A549 (cell line): Measurements from ENCODE around the gene RAD9A. TPM values are rescaled to one million over a fixed set of nuclear protein-coding genes. Genes with fewer than 3 reads are reported as not detected.

Experiments used
- ATOH8 ChIP-seq: fragments of 250-450 bp; sonication (Bioruptor Pico); IDR thresholded peaks from 2 replicates; pipeline ENCODE4 v1.5.0; 2020; ENCODE audit warnings: low read depth, mild to moderate bottlenecking, moderate library complexity
- BCL3 ChIP-seq: fragments of >200 bp; sonication (Bioruptor Twin); formaldehyde crosslinking; IDR thresholded peaks from 3 replicates; pipeline ENCODE4 v1.6.1; 2016
- CBX2 ChIP-seq: fragments of 200-600 bp; sonication (generic); IDR thresholded peaks from 2 replicates; pipeline ENCODE4 v1.6.1; 2016; ENCODE audit warnings: low read depth, mild to moderate bottlenecking, borderline replicate concordance
- CHD2 ChIP-seq: fragments of 150-350 bp; IDR thresholded peaks from 2 replicates; pipeline ENCODE4 v1.6.1; 2014; ENCODE audit warnings: low read length; ENCODE audit not compliant: partially characterized antibody
- CHD4 ChIP-seq: fragments of 200-600 bp; sonication (generic); IDR thresholded peaks from 2 replicates; pipeline ENCODE4 v1.6.1; 2016; ENCODE audit warnings: antibody characterized with exemption, mild to moderate bottlenecking, borderline replicate concordance
- CTCF ChIP-seq: fragments of >200 bp; sonication (Bioruptor Twin); formaldehyde crosslinking; IDR thresholded peaks from 3 replicates; pipeline ENCODE4 v1.5.1; 2016
- E2F6 ChIP-seq: IDR thresholded peaks from 2 replicates; pipeline ENCODE4 v1.6.1; 2012; ENCODE audit warnings: low read depth, borderline replicate concordance
- EHMT2 ChIP-seq: fragments of 200-600 bp; sonication (generic); IDR thresholded peaks from 2 replicates; pipeline ENCODE4 v1.6.1; 2016; ENCODE audit warnings: antibody characterized with exemption, low read depth, mild to moderate bottlenecking, moderate library complexity
- EP300 ChIP-seq, 2 experiments: fragments of >200 bp; sonication (Bioruptor Twin); formaldehyde crosslinking; IDR thresholded peaks; 2 replicates in 1 of 2; 3 replicates in 1 of 2; pipeline ENCODE4 v1.6.1; 2016 to 2017
- GATA3 ChIP-seq: IDR thresholded peaks from 2 replicates; pipeline ENCODE4 v1.6.1; 2012; ENCODE audit warnings: borderline replicate concordance
- HES2 ChIP-seq: fragments of >200 bp; sonication (Bioruptor Twin); formaldehyde crosslinking; IDR thresholded peaks from 2 replicates; pipeline ENCODE4 v1.6.1; 2016
- HEYL ChIP-seq: fragments of 250-450 bp; sonication (Bioruptor Pico); IDR thresholded peaks from 2 replicates; pipeline ENCODE4 v1.8.0; 2021; ENCODE audit warnings: mild to moderate bottlenecking, moderate library complexity
- HMGXB4 ChIP-seq: fragments of 250-450 bp; sonication (Bioruptor Pico); IDR thresholded peaks from 2 replicates; pipeline ENCODE4 v1.5.0; 2021; ENCODE audit warnings: mild to moderate bottlenecking, moderate library complexity, borderline replicate concordance
- HOXA7 ChIP-seq: fragments of 250-450 bp; sonication (Bioruptor Pico); IDR thresholded peaks from 2 replicates; pipeline ENCODE4 v1.5.0; 2020; ENCODE audit warnings: mild to moderate bottlenecking, moderate library complexity
- HOXB13 ChIP-seq: fragments of 250-450 bp; sonication (Bioruptor Pico); IDR thresholded peaks from 2 replicates; pipeline ENCODE4 v1.5.0; 2020; ENCODE audit warnings: low read depth, mild to moderate bottlenecking, moderate library complexity
- JUN ChIP-seq, 2 experiments: fragments of >200 bp; sonication (Bioruptor Twin); formaldehyde crosslinking; IDR thresholded peaks; 2 replicates in 1 of 2; 3 replicates in 1 of 2; pipeline ENCODE4 v1.6.1; 2016 to 2017
- KDM1A ChIP-seq: fragments of 200-600 bp; sonication (generic); IDR thresholded peaks from 2 replicates; pipeline ENCODE4 v1.6.1; 2016; ENCODE audit warnings: low read depth, mild to moderate bottlenecking
- MAFK ChIP-seq: fragments of 450-650 bp; IDR thresholded peaks from 2 replicates; pipeline ENCODE4 v1.6.1; 2014; ENCODE audit not compliant: partially characterized antibody
- MYC ChIP-seq: IDR thresholded peaks from 2 replicates; pipeline ENCODE4 v1.6.1; 2012; ENCODE audit warnings: mild to moderate bottlenecking, inconsistent platforms, low read length, improper control_type of control experiment, borderline replicate concordance
- NPAS2 ChIP-seq: fragments of 250-450 bp; sonication (Bioruptor Pico); IDR thresholded peaks from 2 replicates; pipeline ENCODE4 v1.8.0; 2022; ENCODE audit warnings: mild to moderate bottlenecking, moderate library complexity, borderline replicate concordance
- NR3C1 ChIP-seq: fragments of >200 bp; sonication (Bioruptor Twin); formaldehyde crosslinking; IDR thresholded peaks from 3 replicates; pipeline ENCODE4 v1.6.1; 2017
- PBX3 ChIP-seq: IDR thresholded peaks from 2 replicates; pipeline ENCODE4 v1.6.1; 2012
- PHF8 ChIP-seq: fragments of 200-600 bp; sonication (generic); IDR thresholded peaks from 2 replicates; pipeline ENCODE4 v1.6.1; 2016; ENCODE audit warnings: low read depth, mild to moderate bottlenecking, antibody characterized with exemption, moderate library complexity, borderline replicate concordance
- RARB ChIP-seq: fragments of 250-450 bp; sonication (Bioruptor Pico); IDR thresholded peaks from 2 replicates; pipeline ENCODE4 v1.8.0; 2021; ENCODE audit warnings: mild to moderate bottlenecking, moderate library complexity
- RFX5 ChIP-seq: fragments of 450-650 bp; IDR thresholded peaks from 2 replicates; pipeline ENCODE4 v1.7.1; 2014; ENCODE audit warnings: antibody characterized with exemption, mild to moderate bottlenecking, moderate library complexity
- RNF2 ChIP-seq: fragments of 200-600 bp; sonication (generic); IDR thresholded peaks from 2 replicates; pipeline ENCODE4 v1.6.1; 2016; ENCODE audit warnings: low read depth, mild to moderate bottlenecking, antibody characterized with exemption, moderate library complexity, borderline replicate concordance
- SREBF2 ChIP-seq: fragments of 450-650 bp; IDR thresholded peaks from 2 replicates; pipeline ENCODE4 v1.6.1; 2014; ENCODE audit warnings: mild to moderate bottlenecking, moderate library complexity
- USF2 ChIP-seq: fragments of 450-650 bp; IDR thresholded peaks from 2 replicates; pipeline ENCODE4 v1.6.1; 2014; ENCODE audit warnings: antibody characterized with exemption
- ZFP36 ChIP-seq: fragments of 450-650 bp; IDR thresholded peaks from 2 replicates; pipeline ENCODE4 v1.6.1; 2014; ENCODE audit warnings: borderline replicate concordance; ENCODE audit not compliant: partially characterized antibody
- ZNF302 ChIP-seq: fragments of 250-450 bp; sonication (Bioruptor Pico); IDR thresholded peaks from 2 replicates; pipeline ENCODE4 v1.9.0; 2021; ENCODE audit warnings: inconsistent platforms, mild to moderate bottlenecking, moderate library complexity
- polyA plus RNA-seq, 4 experiments: library from polyadenylated mRNA; depleted of rRNA in 3 of 4; stranded (reverse); fragments of >200 nt; fragmentation: RNase III in 1 of 4; extraction: RNeasy Plus Mini Kit Qiagen cat#74134 plus additional on column Dnase treatment in 1 of 4; gene quantifications; 2 replicates in 3 of 4; 3 replicates in 1 of 4; pipeline ENCODE4 v1.2.3, GENCODE V29; 2011 to 2017

RAD9A gene
- polyA plus RNA-seq, 2 of the 4 experiments (the other 2 are of a cell fraction): 19.0 to 43.7 TPM

GRCh38 chr11:67375320-67376055 is 16.3 kb upstream of the RAD9A start (continued):
- TF ChIP-seq PHF8 (no peak), GATA3 (peak; percentile 64), EP300 (IDR thresholded peaks at IDR 0.05) (peak in 1 of 2 experiments; percentile 74; a peak in 3 of 5 replicates), RFX5 (no peak), KDM1A (no peak), EHMT2 (no peak), NR3C1 (no peak), HEYL (CRISPR knock-in tag) (no peak), CTCF (no peak), SREBF2 (no peak), E2F6 (peak; percentile 45; the same call in 1 of the 2 replicates), RARB (CRISPR knock-in tag) (no peak), PBX3 (no peak; the same call in 1 of the 2 replicates), HMGXB4 (CRISPR knock-in tag) (no peak), RNF2 (no peak), CHD4 (no peak), HOXA7 (CRISPR knock-in tag) (peak; percentile 63; the same call in 1 of the 2 replicates), USF2 (no peak), NPAS2 (CRISPR knock-in tag) (no peak), BCL3 (no peak), MYC (no peak), ZFP36 (no peak), ZNF302 (CRISPR knock-in tag) (no peak), MAFK (peak; percentile 65), HOXB13 (peak; percentile 26; the same call in 1 of the 2 replicates), HES2 (no peak), CBX2 (no peak), ATOH8 (CRISPR knock-in tag) (no peak), JUN (IDR thresholded peaks at IDR 0.05) (peak in 1 of 2 experiments; percentile 79; a peak in 2 of 5 replicates), CHD2 (no peak)
